Stimulated activated naive CD4-positive, alpha-beta T cell treated with Interleukin-2 at 50 U/mL for 16 hours (primary cell): ENCODE results near the gene TMEM14C.

ENCODE experiments used
- DNase-seq: peaks from one replicate; lab custom pipeline; 2025; lab: John Stamatoyannopoulos, UW

TMEM14C gene

GRCh38 chr6:10722820-10723566 is at the start of gene TMEM14C:
TSS of gene TMEM14C (plus strand) at chr6:10723070. CDS start at chr6:10724614, 1,544 bp downstream.
- DNase-seq = peak; percentile 87

DNA sequence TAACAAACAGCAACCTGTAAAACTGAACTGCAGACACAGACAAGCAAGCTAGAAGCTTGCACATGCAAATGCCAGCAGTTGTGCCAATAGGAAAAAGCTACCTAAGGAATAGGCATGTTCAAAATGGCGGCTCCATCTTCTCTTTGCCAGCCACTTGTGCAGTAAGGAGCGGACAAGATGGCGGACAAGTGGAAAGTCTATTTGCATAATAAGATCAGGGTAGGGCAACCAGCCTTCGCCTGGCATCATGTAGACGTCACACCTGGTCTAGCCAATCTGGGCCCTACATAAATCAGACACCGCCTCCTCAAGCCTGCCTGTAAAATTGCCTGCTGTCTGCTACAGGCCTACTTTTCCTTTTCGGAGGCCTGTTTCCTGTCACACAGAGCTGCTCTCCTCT is 46.5 kb upstream of the TMEM14C start:
- no peak for DNase-seq

- DNase-seq = no peak
These were observed 44.4 kb upstream of the TMEM14C start for GRCh38 chr6:10678456-10678855.

DNA sequence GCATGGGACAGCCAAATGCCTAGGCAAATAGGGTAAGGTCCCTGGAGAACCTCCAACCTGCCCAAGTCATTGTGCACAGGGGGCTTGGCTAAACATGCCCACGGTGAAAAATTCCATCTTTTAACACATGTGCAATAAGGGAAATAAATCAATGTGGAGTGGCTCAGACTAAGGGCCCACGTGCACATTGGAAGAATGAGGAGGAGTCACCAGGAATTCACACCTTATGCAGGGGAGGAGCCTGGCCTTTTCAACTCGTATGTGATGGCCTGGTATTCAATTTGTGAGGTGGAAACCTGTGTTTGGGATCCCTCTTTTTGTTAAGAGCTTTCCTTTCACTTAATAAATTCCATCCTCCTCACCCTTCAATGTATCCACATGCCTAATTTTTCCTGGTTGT is 41.1 kb upstream of the TMEM14C start:
- no peak for DNase-seq

GRCh38 chr6:10682355-10682988 is 40.4 kb upstream of the TMEM14C start:
- DNase-seq = no peak

GRCh38 chr6:10684618-10685017 is 38.3 kb upstream of the TMEM14C start:
- no peak for DNase-seq

DNA sequence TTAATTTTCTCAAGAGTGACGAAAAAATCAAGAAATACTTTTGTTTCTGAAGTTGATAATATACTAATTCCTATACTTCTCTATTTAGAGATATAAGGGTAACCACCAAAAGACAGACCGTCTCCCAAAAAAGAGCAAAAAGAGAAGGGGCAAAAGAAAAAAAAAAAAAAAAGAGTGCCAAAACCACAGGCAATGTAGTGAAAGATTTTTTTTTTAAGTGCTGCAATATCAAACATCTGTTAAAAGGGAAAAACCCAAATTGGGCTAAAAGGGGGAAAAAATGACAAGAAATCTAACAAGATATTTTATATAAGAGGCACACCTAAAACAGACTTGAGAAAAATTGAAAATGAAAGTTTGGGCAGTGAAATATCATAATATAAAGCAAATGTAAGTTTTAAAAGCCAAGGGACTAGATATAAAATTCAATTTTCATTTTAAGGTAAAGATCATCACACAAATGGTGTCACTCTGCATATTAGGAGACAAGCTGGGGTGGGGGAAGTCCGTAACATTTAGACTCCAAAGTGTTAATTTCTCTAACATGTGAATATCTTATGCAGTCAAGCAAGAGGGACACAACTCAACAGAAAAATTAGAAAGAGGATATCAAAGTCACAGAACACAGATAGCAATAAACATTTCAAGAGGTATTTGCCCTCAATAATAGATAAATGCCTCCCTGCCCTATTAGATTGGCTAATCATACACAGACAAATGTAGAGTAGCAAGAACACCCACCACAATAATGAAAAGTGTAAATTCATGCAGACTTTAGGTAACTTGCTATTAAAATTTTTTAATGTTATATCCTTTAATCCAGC is 37.6 kb upstream of the TMEM14C start:
- DNase-seq = no peak

DNA sequence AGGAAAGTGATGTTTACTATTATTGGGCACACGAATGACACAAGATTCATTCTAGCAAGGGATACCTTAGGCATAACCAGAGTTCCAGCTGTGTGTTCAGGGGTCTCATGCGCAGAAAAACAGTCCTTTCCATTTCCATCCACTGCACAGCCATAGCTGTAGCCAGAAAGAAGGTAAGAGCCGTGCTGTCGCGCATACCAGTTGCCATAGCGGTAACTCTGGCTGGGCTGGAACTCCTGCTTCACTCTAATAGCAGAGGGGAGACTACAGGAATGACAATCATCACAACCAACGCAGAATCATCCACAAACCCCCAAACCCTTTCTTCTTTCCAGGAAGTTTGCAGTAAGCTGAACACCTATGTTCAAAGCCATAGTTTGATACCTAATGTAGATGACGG is 36.0 kb upstream of the TMEM14C start:
- no peak for DNase-seq

DNA sequence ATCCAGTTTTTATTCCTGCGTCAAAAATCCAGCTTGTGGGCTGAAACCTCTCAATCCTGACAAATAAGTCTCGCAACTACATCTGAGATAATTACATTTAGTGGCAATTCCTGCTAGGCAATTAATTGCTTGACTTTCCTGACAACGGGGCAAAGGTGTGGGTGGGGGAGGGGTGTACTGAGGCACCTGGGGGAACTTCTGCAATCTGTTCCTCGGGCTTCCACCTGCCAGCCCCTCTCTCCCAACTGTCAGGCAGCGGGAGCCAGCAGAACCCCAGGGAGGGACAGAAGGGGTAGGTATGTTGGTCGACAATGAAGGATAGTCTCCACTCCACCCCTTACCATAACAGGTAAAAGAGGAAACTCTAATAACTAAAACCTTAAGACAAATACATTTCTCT is 35.3 kb upstream of the TMEM14C start:
- no peak for DNase-seq

GRCh38 chr6:10690651-10691445 is 32.0 kb upstream of the TMEM14C start:
- no peak for DNase-seq

DNA sequence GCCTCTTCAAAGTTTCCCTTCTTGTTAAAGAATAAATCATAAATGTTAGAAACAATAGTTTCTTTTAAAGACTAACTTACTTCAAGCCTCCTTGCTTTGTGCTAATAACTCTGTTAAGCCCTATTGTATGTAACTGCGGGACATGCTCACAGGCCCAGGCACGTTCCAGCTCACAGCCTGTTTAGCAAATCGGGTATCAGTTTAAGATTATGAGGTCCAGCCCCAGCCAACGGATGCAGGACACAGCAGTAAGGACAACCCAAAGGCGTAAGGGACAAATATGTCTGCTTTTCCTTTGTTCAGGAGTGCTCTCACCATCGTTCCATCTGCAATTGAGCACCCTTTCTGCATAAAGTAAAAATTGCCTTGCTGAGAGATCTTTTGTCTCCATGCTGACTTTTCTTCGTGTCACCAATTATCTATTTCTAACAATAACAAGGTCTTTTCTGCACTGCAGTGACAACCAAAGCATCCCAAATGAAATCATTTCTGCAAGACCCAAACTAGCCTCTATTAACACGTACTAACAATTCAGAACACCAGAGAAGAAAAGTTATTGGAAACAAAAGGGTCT is 29.8 kb upstream of the TMEM14C start:
- no peak for DNase-seq

GRCh38 chr6:10694302-10695085 is 28.4 kb upstream of the TMEM14C start, which contains the start of the genes C6orf52 and PAK1IP1:
TSS of gene C6orf52 (minus strand) at chr6:10694616. CDS start at chr6:10687550, 7,066 bp downstream.
TSS of gene PAK1IP1 (plus strand) at chr6:10694972. CDS start at chr6:10694986, 14 bp downstream.
- DNase-seq = peak; percentile 93

DNA sequence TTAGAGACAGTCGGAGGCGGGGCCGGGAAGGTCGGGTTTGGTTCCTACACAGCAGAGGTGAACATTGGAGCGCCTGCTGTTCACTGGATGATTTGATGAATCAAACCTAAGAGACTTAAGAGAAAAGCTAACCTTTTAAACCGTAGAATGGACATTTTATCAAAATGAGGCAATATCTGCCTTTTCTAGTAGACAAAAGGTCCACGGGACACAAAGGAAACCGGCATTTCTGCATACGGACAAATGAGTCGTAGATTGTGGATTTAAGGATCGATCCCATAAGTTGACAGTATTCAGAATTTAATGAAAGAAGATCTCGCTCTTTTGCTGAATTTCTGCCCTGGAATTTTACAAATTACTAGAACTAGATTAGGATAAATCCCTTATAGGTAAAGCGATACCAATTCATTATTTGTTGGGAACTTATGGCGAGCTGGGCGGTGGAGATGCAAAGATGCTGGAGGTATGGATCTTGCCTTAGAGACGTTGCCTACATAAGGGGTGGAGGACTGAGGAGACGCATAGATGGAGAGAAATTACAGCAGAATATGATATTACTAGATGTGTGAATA is 27.7 kb upstream of the TMEM14C start:
- no peak for DNase-seq

GRCh38 chr6:10696655-10697054 is 26.2 kb upstream of the TMEM14C start:
- no peak for DNase-seq

DNA sequence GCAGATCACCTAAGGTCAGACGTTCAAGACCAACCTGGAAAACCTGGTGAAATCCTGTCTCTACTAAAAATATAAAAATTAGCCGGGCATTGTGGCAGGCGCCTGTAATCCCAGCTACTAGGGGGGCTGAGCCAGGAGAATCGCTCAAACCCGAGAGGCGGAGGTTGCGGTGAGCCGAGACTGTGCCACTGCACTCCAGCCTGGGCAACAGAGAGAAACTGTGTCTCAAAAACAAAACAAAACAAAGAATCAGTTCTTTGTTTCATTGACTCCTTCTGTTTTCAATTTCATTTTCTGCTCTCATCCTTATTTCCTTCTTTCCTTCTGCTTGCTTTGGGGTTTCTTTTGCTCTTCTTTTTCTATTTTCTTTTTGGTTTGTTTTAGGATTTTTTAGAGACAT is 8.9 kb upstream of the TMEM14C start:
- no peak for DNase-seq

GRCh38 chr6:10719296-10719963 is 3.4 kb upstream of the TMEM14C start:
- DNase-seq = peak; percentile 7

- no peak for DNase-seq
These were observed 3.0 kb upstream of the TMEM14C start for GRCh38 chr6:10719964-10720264.

DNA sequence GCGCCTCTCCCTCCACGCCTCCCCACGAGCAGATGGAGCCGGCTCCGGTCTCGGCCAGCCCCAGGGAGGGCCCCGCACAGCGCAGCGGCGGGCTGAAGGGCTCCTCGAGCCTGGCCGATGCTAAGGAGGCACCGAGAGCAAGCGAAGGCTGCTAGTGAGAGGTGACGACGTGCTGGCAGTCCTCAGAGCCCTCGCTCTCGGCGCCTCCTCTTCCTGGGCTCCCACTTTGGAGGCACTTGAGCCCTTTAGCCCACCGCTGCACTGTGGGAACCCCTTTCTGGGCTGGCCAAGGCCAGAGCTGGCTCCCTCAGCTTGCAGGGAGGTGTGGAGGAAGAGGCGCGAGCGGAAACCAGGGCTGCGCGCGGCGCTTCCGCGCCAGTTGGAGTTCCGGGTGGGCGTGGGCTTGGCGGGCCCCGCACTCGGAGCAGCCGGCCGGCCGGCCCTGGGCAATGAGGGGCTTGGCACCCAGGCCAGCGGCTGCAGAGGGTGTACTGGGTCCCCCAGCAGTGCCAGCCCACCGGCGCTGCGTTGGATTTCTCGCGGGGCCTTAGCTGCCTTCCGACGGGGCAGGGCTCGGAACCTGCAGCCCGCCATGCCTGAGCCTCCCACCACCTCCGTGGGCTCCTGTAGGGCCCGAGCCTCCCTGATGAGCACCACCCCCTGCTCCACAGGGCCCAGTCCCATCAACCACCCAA is 2.5 kb upstream of the TMEM14C start:
- DNase-seq = peak; percentile 40
